Activated CD8-positive, alpha-beta T cell treated with anti-CD3 and anti-CD28 coated beads for 36 hours (primary cell): ENCODE data around the gene THOC2. TPM values are rescaled to one million over a fixed set of nuclear protein-coding genes. Genes with fewer than 3 reads are reported as not detected.
"Not testable (repeated sequence)": the region's sequence is repeated elsewhere in the genome, so short reads cannot be mapped to it uniquely, and the experiment has no call there.

Source experiments
- ATAC-seq: fragments of 200-7000 bp; cut with Tn5 transposase; one replicate; pipeline ENCODE4 v1.10.0; 2021; ENCODE audit warnings: mild to moderate bottlenecking, moderate library complexity
- CTCF ChIA-PET: fragments of 350-600 bp; sonication (Branson Sonifier 250); formaldehyde crosslinking; loops from one replicate; lab custom pipeline; 2021; ENCODE audit warnings: antibody characterized with exemption; lab: Charles Lee
- POLR2A ChIA-PET: fragments of 350-600 bp; sonication (Branson Sonifier 250); formaldehyde crosslinking; loops from one replicate; lab custom pipeline; 2021; ENCODE audit warnings: antibody characterized with exemption; lab: Charles Lee
- DNase-seq: peaks from one replicate; pipeline ENCODE4 v3.0.0-alpha.2; 2020
- H3K27ac Mint-ChIP-seq: one replicate; pipeline ENCODE4 v1.8.0; 2021; ENCODE audit warnings: mild to moderate bottlenecking, mixed read lengths
- H3K27me3 Mint-ChIP-seq: one replicate; pipeline ENCODE4 v1.8.0; 2021; ENCODE audit warnings: mixed read lengths
- H3K36me3 Mint-ChIP-seq: one replicate; pipeline ENCODE4 v1.8.0; 2021; ENCODE audit warnings: low read depth, mixed read lengths
- H3K4me1 Mint-ChIP-seq: one replicate; pipeline ENCODE4 v1.8.0; 2021; ENCODE audit warnings: low read depth, mixed read lengths
- H3K4me3 Mint-ChIP-seq: one replicate; pipeline ENCODE4 v1.8.0; 2021; ENCODE audit warnings: mild to moderate bottlenecking, moderate library complexity, mixed read lengths
- H3K9me3 Mint-ChIP-seq: one replicate; pipeline ENCODE4 v1.8.0; 2021; ENCODE audit warnings: mixed read lengths
- CTCF ChIP-seq: fragments of 200-600 bp; IDR thresholded peaks from one replicate; pipeline ENCODE4 v1.8.0; 2022; ENCODE audit warnings: antibody characterized with exemption, mild to moderate bottlenecking
- intact Hi-C: fragments of 100-400 bp; cut with micrococcal nuclease; formaldehyde crosslinking; loops from one replicate; pipeline ENCODE4 v1.10.0; 2022
- total RNA-seq, 2 experiments: library from RNA; stranded (reverse); gene quantifications; one replicate each; pipeline ENCODE4 v1.2.3, GENCODE V29; 2021

Gene THOC2
- total RNA-seq, 2 experiments from 2014 or later = 72.3 to 83.6 TPM

GRCh38 chrX:123740006-123740405, 7.2 kb upstream of the THOC2 start:
- Mint-ChIP-seq H3K4me1 (no peaks in the 10 kb centered on the region), H3K4me3 (no peak overlapping the region), H3K9me3 (no peaks in the 10 kb centered on the region), H3K27me3 (no peaks in the 10 kb centered on the region), H3K36me3 (no peaks in the 10 kb centered on the region), H3K27ac (no peak overlapping the region)
- intact Hi-C loops = no loop called here
- ChIA-PET POLR2A (no interaction called here), CTCF (interaction anchor here (1.2 kb wide), 1 partner anchor 9 kb away, joined by 3 read pairs; no protein-coding TSS in a partner anchor)
- ATAC-seq = no peak
- no peak for DNase-seq
- no peak for TF ChIP-seq CTCF

- TF ChIP-seq CTCF = no peak
- H3K4me3 Mint-ChIP-seq = no peak overlapping the region
- POLR2A ChIA-PET = no interaction called here
- CTCF ChIA-PET = interaction anchor here (1.2 kb wide), 1 partner anchor 9 kb away, joined by 3 read pairs; no protein-coding TSS in a partner anchor
- H3K36me3 Mint-ChIP-seq = no peaks in the 10 kb centered on the region
- H3K9me3 Mint-ChIP-seq = no peaks in the 10 kb centered on the region
- ATAC-seq (no peak), DNase-seq (no peak)
- H3K27me3 Mint-ChIP-seq = no peaks in the 10 kb centered on the region
- no peaks in the 10 kb centered on the region for H3K4me1 Mint-ChIP-seq
- no peak overlapping the region for H3K27ac Mint-ChIP-seq
- intact Hi-C loops = no loop called here
These were observed 6.6 kb upstream of the THOC2 start for GRCh38 chrX:123739474-123739873.

- no peaks in the 10 kb centered on the region for H3K27me3 Mint-ChIP-seq
- POLR2A ChIA-PET = no interaction called here
- CTCF ChIA-PET = interaction anchor here (1.2 kb wide), 1 partner anchor 39 kb away, joined by 3 read pairs; no protein-coding TSS in a partner anchor
- H3K4me3 Mint-ChIP-seq = no peak overlapping the region
- no peaks in the 10 kb centered on the region for H3K9me3 Mint-ChIP-seq
- intact Hi-C loops = no loop called here
- DNase-seq (no peak), ATAC-seq (no peak)
- TF ChIP-seq CTCF = no peak
- no peak overlapping the region for H3K27ac Mint-ChIP-seq
- no peaks in the 10 kb centered on the region for H3K36me3 Mint-ChIP-seq
- H3K4me1 Mint-ChIP-seq = no peaks in the 10 kb centered on the region
These were observed 5.6 kb upstream of the THOC2 start for GRCh38 chrX:123738378-123738940.

GRCh38 chrX:123736333-123736921, 3.6 kb upstream of the THOC2 start:
- no peaks in the 10 kb centered on the region for H3K9me3 Mint-ChIP-seq
- no peak overlapping the region for H3K27ac Mint-ChIP-seq
- H3K27me3 Mint-ChIP-seq = no peaks in the 10 kb centered on the region
- intact Hi-C loops = no loop called here
- ATAC-seq = no peak
- ChIA-PET CTCF (no interaction called here), POLR2A (no interaction called here)
- no peak for DNase-seq
- TF ChIP-seq CTCF = no peak
- no peak overlapping the region for H3K4me3 Mint-ChIP-seq
- peaks cover 3% of the 10 kb centered on the region for H3K4me1 Mint-ChIP-seq
- H3K36me3 Mint-ChIP-seq = peaks cover 4% of the 10 kb centered on the region

GRCh38 chrX:123735137-123735536, 2.3 kb upstream of the THOC2 start:
- H3K4me3 Mint-ChIP-seq, POLR2A ChIA-PET, H3K27me3 Mint-ChIP-seq, H3K9me3 Mint-ChIP-seq, H3K27ac Mint-ChIP-seq, H3K36me3 Mint-ChIP-seq, CTCF ChIA-PET, H3K4me1 Mint-ChIP-seq, DNase-seq, intact Hi-C loops, ATAC-seq: not testable (repeated sequence)

GRCh38 chrX:123734079-123734478, 1.2 kb upstream of the THOC2 start:
- CTCF ChIA-PET, H3K36me3 Mint-ChIP-seq, DNase-seq, POLR2A ChIA-PET, H3K9me3 Mint-ChIP-seq, H3K27me3 Mint-ChIP-seq, intact Hi-C loops, H3K27ac Mint-ChIP-seq, ATAC-seq, H3K4me3 Mint-ChIP-seq: not testable (repeated sequence)
- H3K4me1 Mint-ChIP-seq = peaks cover 15% of the 10 kb centered on the region
